Heart left ventricle (tissue), 13 donors: Measurements from ENCODE around the gene ZNF362.

Experiments
- CTCF ChIP-seq, 12 donors: fragments of 200-600 bp; sonication (generic) in 4 of 12; IDR thresholded peaks; one replicate each; pipeline versions ENCODE4 v1.5.0 to v1.8.0; 2018 to 2022; ENCODE audit warnings: antibody characterized with exemption in 12 of 12, mild to moderate bottlenecking in 5 of 12
- POLR2A ChIP-seq, 2 donors: fragments of 450-650 bp; IDR thresholded peaks; one replicate each; pipeline ENCODE4 v1.6.1; 2017; ENCODE audit warnings: antibody characterized with exemption in 2 of 2, mild to moderate bottlenecking in 2 of 2, moderate library complexity in 2 of 2
- donor health status: ischemic (EF 13 %, LVEDD 7.1; RV severe dilation, severe dysfunction).
- donor health status: DM: no; HTN: yes; CAD: no.
- donor health status: DM: no; HTN: no; CAD: no.
- donor health status: ischemic (EF 25% LVEDD 6.9; RV normal size, moderate dysfunction).
- donor health status: ischemic (EF 25% LVEDD 5.7; RV mildly dilated, moderate dysfunction).
- donor health status: ischemic (EF 35%, LVEDD 5.7; RV mildly dilated, moderate dysfunction).
- donor health status: nonischemic (EF 11% LVEDD 7.7; RV severe dilation, severe dysfunction).
- donor health status: DM: yes; HTN: yes; CAD: no.
- donor health status: PGD.
- donor health status: ischemic (EF 29% LVEDD 5.4; RV normal size, mild dysfunction).
- donor health status: nonischemic (EF 23%, LVEDD 6.1; RV moderate dilation, normal function).

- TF ChIP-seq CTCF (IDR thresholded peaks at IDR 0.05): no peak
- no peak for TF ChIP-seq POLR2A (IDR thresholded peaks at IDR 0.05)
Measured at GRCh38 chr1:33314416-33314815, 58.1 kb downstream of the ZNF362 start.
